CD4-positive, alpha-beta T cell (primary cell): ENCODE results near the gene REEP2. TPM values are rescaled to one million over a fixed set of nuclear protein-coding genes. Genes with fewer than 3 reads are reported as not detected.
A peak's percentile ranks its signal among the peaks of the same experiment; 100 is the strongest.

ENCODE experiments used
- ATAC-seq: fragments of 200-7000 bp; cut with Tn5 transposase; one replicate; pipeline ENCODE4 v1.10.0; 2022; ENCODE audit warnings: mild to moderate bottlenecking; ENCODE audit not compliant: poor library complexity
- CTCF ChIA-PET: fragments of 350-600 bp; sonication (Branson Sonifier 250); formaldehyde crosslinking; loops from one replicate; lab custom pipeline; 2021; ENCODE audit warnings: antibody characterized with exemption, inconsistent platforms; lab: Charles Lee
- POLR2A ChIA-PET: fragments of 350-600 bp; sonication (Branson Sonifier 250); formaldehyde crosslinking; loops from one replicate; lab custom pipeline; 2021; ENCODE audit warnings: antibody characterized with exemption, inconsistent platforms; lab: Charles Lee
- DNase-seq, 14 experiments: peaks; one replicate each; pipeline ENCODE4 v3.0.0-alpha.2; 2013 to 2020; ENCODE audit warnings: mixed read lengths in 2 of 14
- H3K27ac ChIP-seq, 2 donors: one replicate each; pipeline versions ENCODE4 v1.5.1 to v1.7.0; 2013; ENCODE audit warnings: low read length in 2 of 2, low read depth in 1 of 2, mild to moderate bottlenecking in 1 of 2
- H3K27me3 ChIP-seq, 2 experiments: 1 replicate in 1 of 2; 2 replicates in 1 of 2; pipeline versions ENCODE4 v1.6.1 to v1.7.0; 2013; ENCODE audit warnings: low read length in 2 of 2, control low read depth in 1 of 2, mild to moderate bottlenecking in 1 of 2, moderate library complexity in 1 of 2; ENCODE audit not compliant: insufficient read depth in 2 of 2, control insufficient read depth in 1 of 2
- H3K36me3 ChIP-seq: one replicate; pipeline ENCODE4 v1.6.1; 2013; ENCODE audit warnings: low read length, control low read depth; ENCODE audit not compliant: insufficient read depth
- H3K4me1 ChIP-seq: one replicate; pipeline ENCODE4 v1.6.1; 2013; ENCODE audit warnings: low read length, control low read depth; ENCODE audit not compliant: insufficient read depth
- H3K4me3 ChIP-seq: one replicate; pipeline ENCODE4 v1.5.1; 2013; ENCODE audit warnings: mild to moderate bottlenecking, low read length, moderate library complexity
- H3K9me3 ChIP-seq, 2 experiments: 1 replicate in 1 of 2; 2 replicates in 1 of 2; pipeline versions ENCODE4 v1.6.1 to v1.7.0; 2013; ENCODE audit warnings: low read length in 2 of 2, mild to moderate bottlenecking in 2 of 2, control low read depth in 1 of 2, moderate library complexity in 1 of 2; ENCODE audit not compliant: control insufficient read depth in 1 of 2, insufficient read depth in 1 of 2
- H3K27ac Mint-ChIP-seq: one replicate; pipeline ENCODE4 v1.8.0; 2020; ENCODE audit warnings: mixed read lengths
- H3K27me3 Mint-ChIP-seq: one replicate; pipeline ENCODE4 v1.8.0; 2021; ENCODE audit warnings: mixed read lengths
- H3K36me3 Mint-ChIP-seq: one replicate; pipeline ENCODE4 v1.8.0; 2021; ENCODE audit warnings: low read depth, mixed read lengths
- H3K4me1 Mint-ChIP-seq: one replicate; pipeline ENCODE4 v1.8.0; 2021; ENCODE audit warnings: low read depth, mixed read lengths
- H3K4me3 Mint-ChIP-seq: one replicate; pipeline ENCODE4 v1.8.0; 2020; ENCODE audit warnings: mild to moderate bottlenecking, mixed read lengths
- H3K9me3 Mint-ChIP-seq: one replicate; pipeline ENCODE4 v1.8.0; 2020; ENCODE audit warnings: mixed read lengths
- CTCF ChIP-seq: fragments of 200-600 bp; IDR thresholded peaks from one replicate; pipeline ENCODE4 v1.8.0; 2022; ENCODE audit warnings: antibody characterized with exemption, mild to moderate bottlenecking
- intact Hi-C, 2 experiments: fragments of 100-400 bp; cut with DNase I in 1 of 2; cut with micrococcal nuclease in 1 of 2; formaldehyde crosslinking; loops; one replicate each; pipeline versions ENCODE4 v1.15.1 to v1.9.0; 2023 to 2025; cut with DNase I, micrococcal nuclease
- total RNA-seq, 174 experiments: library from RNA in 2 of 174; stranded (reverse) in 2 of 174; gene quantifications; one replicate each; pipeline ENCODE4 v1.2.3 and lab custom pipeline; 2021 to 2026

Gene REEP2
- total RNA-seq, 2 experiments from 2014 or later: 0.33 to 0.34 TPM

- no peak for DNase-seq
- ChIA-PET POLR2A (no interaction called here), CTCF (no interaction called here)
- no peak for ATAC-seq
- Mint-ChIP-seq H3K4me3 (no peak overlapping the region), H3K27ac (no peak overlapping the region), H3K9me3 (no peaks in the 10 kb centered on the region), H3K27me3 (peaks cover 14% of the 10 kb centered on the region), H3K4me1 (peaks cover 15% of the 10 kb centered on the region), H3K36me3 (no peaks in the 10 kb centered on the region)
- no peaks in the 10 kb centered on the region for H3K36me3 ChIP-seq
- intact Hi-C loops: no loop called here
- H3K27me3 ChIP-seq: peaks cover 0 to 17% of the 10 kb centered on the region in 2 experiments
- TF ChIP-seq CTCF: no peak
- peaks cover 0 to 5% of the 10 kb centered on the region in 2 experiments for H3K9me3 ChIP-seq
- no peak overlapping the region for H3K4me3 ChIP-seq
- H3K27ac ChIP-seq: no peak overlapping the region
- peaks cover 24% of the 10 kb centered on the region for H3K4me1 ChIP-seq
Measured at GRCh38 chr5:138488481-138488945, 49.7 kb downstream of the REEP2 start.

GRCh38 chr5:138489683-138490061 lies 50.8 kb downstream of the REEP2 start:
- POLR2A ChIA-PET: interaction anchor here (2.3 kb wide), 1 partner anchor 25 kb away, joined by 6 read pairs; the partner anchor contains the start of gene EGR1
- no peak overlapping the region for H3K27ac Mint-ChIP-seq
- no peaks in the 10 kb centered on the region for H3K36me3 Mint-ChIP-seq
- Histone ChIP-seq H3K27me3 (peaks cover 0 to 17% of the 10 kb centered on the region in 2 experiments), H3K4me1 (peaks cover 24% of the 10 kb centered on the region), H3K9me3 (peaks cover 0 to 5% of the 10 kb centered on the region in 2 experiments), H3K27ac (no peak overlapping the region), H3K36me3 (no peaks in the 10 kb centered on the region), H3K4me3 (no peak overlapping the region)
- intact Hi-C loops: loop anchor here (2.0 to 10.0 kb wide), 2 partner anchors 51 to 55 kb away; partner anchors contain the start of gene ETF1 (in 1 of the 2)
- H3K27me3 Mint-ChIP-seq: peaks cover 14% of the 10 kb centered on the region
- no peak overlapping the region for H3K4me3 Mint-ChIP-seq
- peaks cover 15% of the 10 kb centered on the region for H3K4me1 Mint-ChIP-seq
- no peak for DNase-seq
- TF ChIP-seq CTCF: no peak
- no peaks in the 10 kb centered on the region for H3K9me3 Mint-ChIP-seq
- no peak for ATAC-seq
- CTCF ChIA-PET: interaction anchor here (0.9 to 1.5 kb wide), 2 partner anchors 23 to 25 kb away, joined by 3 read pairs; no protein-coding TSS in a partner anchor

GRCh38 chr5:138490648-138491283 lies 51.9 kb downstream of the REEP2 start:
- CTCF ChIA-PET: interaction anchor here (0.9 kb wide), 1 partner anchor 24 kb away, joined by 3 read pairs; no protein-coding TSS in a partner anchor
- H3K4me1 ChIP-seq: peaks cover 24% of the 10 kb centered on the region
- ATAC-seq (no peak), DNase-seq (no peak)
- H3K9me3 Mint-ChIP-seq: no peaks in the 10 kb centered on the region
- peaks cover 15% of the 10 kb centered on the region for H3K4me1 Mint-ChIP-seq
- TF ChIP-seq CTCF: no peak
- POLR2A ChIA-PET: interaction anchor here (2.3 kb wide), 1 partner anchor 26 kb away, joined by 6 read pairs; the partner anchor contains the start of gene EGR1
- H3K4me3 Mint-ChIP-seq: peak overlapping the region; percentile 37
- intact Hi-C loops: loop anchor here (1.0 to 10.0 kb wide), 3 partner anchors 24 to 54 kb away; partner anchors contain the start of gene ETF1 (in 1 of the 2)
- peaks cover 0 to 17% of the 10 kb centered on the region in 2 experiments for H3K27me3 ChIP-seq
- no peaks in the 10 kb centered on the region for H3K36me3 ChIP-seq
- peaks cover 0 to 5% of the 10 kb centered on the region in 2 experiments for H3K9me3 ChIP-seq
- no peaks in the 10 kb centered on the region for H3K36me3 Mint-ChIP-seq
- peaks cover 18% of the 10 kb centered on the region for H3K27me3 Mint-ChIP-seq
- H3K4me3 ChIP-seq: no peak overlapping the region
- no peak overlapping the region for H3K27ac ChIP-seq
- no peak overlapping the region for H3K27ac Mint-ChIP-seq
